Neural progenitor cell (in vitro differentiated cells): ENCODE data around the gene PCYOX1L.

ENCODE experiments used
- CTCF ChIP-seq: fragments of 200-600 bp; sonication (generic); IDR thresholded peaks from 2 replicates; pipeline ENCODE4 v1.5.1; 2017; ENCODE audit warnings: antibody characterized with exemption, mild to moderate bottlenecking
- EZH2 ChIP-seq: fragments of 200-600 bp; sonication (generic); IDR thresholded peaks from 2 replicates; pipeline ENCODE4 v1.6.1; 2017; ENCODE audit warnings: antibody characterized with exemption, mild to moderate bottlenecking, moderate library complexity
- EZH2phosphoT487 ChIP-seq: fragments of 200-600 bp; sonication (generic); IDR thresholded peaks from 2 replicates; pipeline ENCODE4 v1.6.1; 2017; ENCODE audit warnings: antibody characterized with exemption

- TF ChIP-seq EZH2phosphoT487 (no peak), CTCF (no peak), EZH2 (no peak)
Measured at GRCh38 chr5:149314571-149315111, 43.2 kb upstream of the PCYOX1L start.
